ENCODE measurements around the gene HCFC1. TPM values are rescaled to one million over a fixed set of nuclear protein-coding genes. Genes with fewer than 3 reads are reported as not detected.

The HCFC1 gene
- polyA plus RNA-seq, 1 of the 3 experiments (the other 2 are of a cell fraction) = 9.5 TPM

DNA sequence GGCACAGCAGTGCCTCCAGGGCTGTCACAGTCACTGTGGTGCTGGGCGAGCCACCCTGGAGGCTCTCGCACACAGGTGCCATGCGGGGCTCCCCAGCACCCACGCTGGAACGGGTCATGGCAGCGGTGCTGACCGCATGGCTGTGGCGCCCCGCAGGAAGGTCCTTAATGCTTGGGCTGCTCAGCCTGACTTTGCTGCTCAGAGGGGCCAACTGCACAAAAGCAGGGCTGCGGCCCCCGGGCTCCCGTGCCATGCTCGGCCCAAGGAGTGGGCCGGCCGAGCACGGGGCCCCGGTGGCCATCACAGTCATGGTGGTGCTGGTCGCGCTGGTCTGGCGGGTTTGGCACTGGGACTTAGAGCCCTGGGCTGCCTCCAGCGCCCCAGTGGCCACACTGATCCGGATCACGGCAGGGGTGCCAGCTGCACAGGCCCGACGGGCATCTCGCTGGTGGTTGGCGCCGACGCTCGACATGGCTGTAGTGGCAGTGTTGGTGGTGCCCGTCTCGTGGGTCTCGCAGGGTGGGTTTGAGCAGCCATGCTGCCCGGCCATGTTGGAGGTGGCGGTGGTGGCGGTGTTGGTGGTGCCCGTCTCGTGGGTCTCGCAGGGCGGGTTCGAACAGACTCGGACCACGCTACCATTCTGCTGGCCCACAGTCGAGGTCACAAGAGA, 16.9 kb downstream of the HCFC1 start:
- no peaks in the 10 kb centered on the region for H3K27me3 ChIP-seq (ENCODE audit: insufficient read depth)
- POLR2A ChIA-PET = no interaction called here
- no peaks in the 10 kb centered on the region for H3K9me2 ChIP-seq
- no peaks in the 10 kb centered on the region for H3K9me3 ChIP-seq
- no peak overlapping the region for H3K27ac ChIP-seq (ENCODE audit: low read depth in 2 of 2, low read length in 1 of 2)
- 98% methylated on average over 9 of the region's 44 CpGs for WGBS (ENCODE audit: low lambda C conversion rate)
- no peaks in the 10 kb centered on the region; a peak in 1 of 4 replicates for H3K4me1 ChIP-seq (ENCODE audit: control insufficient read depth in 1 of 2, insufficient read depth in 2 of 2, low read depth in 1 of 2, low read length in 1 of 2)
- H4K20me1 ChIP-seq (ENCODE audit: insufficient read depth) = peaks cover 5% of the 10 kb centered on the region; the same call in 1 of the 2 replicates
- no peak overlapping the region for H3K4me2 ChIP-seq
- DNase-seq = no peak
- H2AFZ ChIP-seq (ENCODE audit: low read depth) = no peak overlapping the region
- H3F3A ChIP-seq (replicated peaks; ENCODE audit: insufficient read depth) = no peaks in the 10 kb centered on the region
- TF ChIP-seq EP300 (IDR thresholded peaks at IDR 0.05; ENCODE audit: borderline replicate concordance in 1 of 2, low read depth in 1 of 2, low read length in 1 of 2) (no peak), ELF1 (IDR thresholded peaks at IDR 0.05) (no peak), MEF2A (IDR thresholded peaks at IDR 0.05; ENCODE audit: borderline replicate concordance, low read depth) (no peak), FOSL2 (IDR thresholded peaks at IDR 0.05; ENCODE audit: borderline replicate concordance, low read depth) (no peak), RAD21 (IDR thresholded peaks at IDR 0.05; ENCODE audit: low read length) (no peak), EZH2phosphoT487 (IDR thresholded peaks at IDR 0.05; ENCODE audit: borderline replicate concordance, low read depth) (no peak), TCF12 (IDR thresholded peaks at IDR 0.05) (no peak), NFIC (IDR thresholded peaks at IDR 0.05; ENCODE audit: borderline replicate concordance) (no peak), POLR2AphosphoS5 (IDR thresholded peaks at IDR 0.05; ENCODE audit: low read depth, low read length) (no peak), TEAD4 (IDR thresholded peaks at IDR 0.05; ENCODE audit: borderline replicate concordance, insufficient read depth) (no peak), NRF1 (IDR thresholded peaks at IDR 0.05; ENCODE audit: low read depth, low read length) (no peak)
- TF ChIP-seq, protein P1, sequence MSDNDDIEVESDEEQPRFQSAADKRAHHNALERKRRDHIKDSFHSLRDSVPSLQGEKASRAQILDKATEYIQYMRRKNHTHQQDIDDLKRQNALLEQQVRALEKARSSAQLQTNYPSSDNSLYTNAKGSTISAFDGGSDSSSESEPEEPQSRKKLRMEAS (IDR thresholded peaks at IDR 0.05; ENCODE audit: low read depth) = no peak
- TF ChIP-seq, protein P2, sequence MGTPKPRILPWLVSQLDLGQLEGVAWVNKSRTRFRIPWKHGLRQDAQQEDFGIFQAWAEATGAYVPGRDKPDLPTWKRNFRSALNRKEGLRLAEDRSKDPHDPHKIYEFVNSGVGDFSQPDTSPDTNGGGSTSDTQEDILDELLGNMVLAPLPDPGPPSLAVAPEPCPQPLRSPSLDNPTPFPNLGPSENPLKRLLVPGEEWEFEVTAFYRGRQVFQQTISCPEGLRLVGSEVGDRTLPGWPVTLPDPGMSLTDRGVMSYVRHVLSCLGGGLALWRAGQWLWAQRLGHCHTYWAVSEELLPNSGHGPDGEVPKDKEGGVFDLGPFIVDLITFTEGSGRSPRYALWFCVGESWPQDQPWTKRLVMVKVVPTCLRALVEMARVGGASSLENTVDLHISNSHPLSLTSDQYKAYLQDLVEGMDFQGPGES (IDR thresholded peaks at IDR 0.05; ENCODE audit: low read depth, low read length) = no peak
- TF ChIP-seq, protein P3, sequence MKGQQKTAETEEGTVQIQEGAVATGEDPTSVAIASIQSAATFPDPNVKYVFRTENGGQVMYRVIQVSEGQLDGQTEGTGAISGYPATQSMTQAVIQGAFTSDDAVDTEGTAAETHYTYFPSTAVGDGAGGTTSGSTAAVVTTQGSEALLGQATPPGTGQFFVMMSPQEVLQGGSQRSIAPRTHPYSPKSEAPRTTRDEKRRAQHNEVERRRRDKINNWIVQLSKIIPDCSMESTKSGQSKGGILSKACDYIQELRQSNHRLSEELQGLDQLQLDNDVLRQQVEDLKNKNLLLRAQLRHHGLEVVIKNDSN (IDR thresholded peaks at IDR 0.05; ENCODE audit: borderline replicate concordance, low read depth) = no peak
- TF ChIP-seq, protein P4, sequence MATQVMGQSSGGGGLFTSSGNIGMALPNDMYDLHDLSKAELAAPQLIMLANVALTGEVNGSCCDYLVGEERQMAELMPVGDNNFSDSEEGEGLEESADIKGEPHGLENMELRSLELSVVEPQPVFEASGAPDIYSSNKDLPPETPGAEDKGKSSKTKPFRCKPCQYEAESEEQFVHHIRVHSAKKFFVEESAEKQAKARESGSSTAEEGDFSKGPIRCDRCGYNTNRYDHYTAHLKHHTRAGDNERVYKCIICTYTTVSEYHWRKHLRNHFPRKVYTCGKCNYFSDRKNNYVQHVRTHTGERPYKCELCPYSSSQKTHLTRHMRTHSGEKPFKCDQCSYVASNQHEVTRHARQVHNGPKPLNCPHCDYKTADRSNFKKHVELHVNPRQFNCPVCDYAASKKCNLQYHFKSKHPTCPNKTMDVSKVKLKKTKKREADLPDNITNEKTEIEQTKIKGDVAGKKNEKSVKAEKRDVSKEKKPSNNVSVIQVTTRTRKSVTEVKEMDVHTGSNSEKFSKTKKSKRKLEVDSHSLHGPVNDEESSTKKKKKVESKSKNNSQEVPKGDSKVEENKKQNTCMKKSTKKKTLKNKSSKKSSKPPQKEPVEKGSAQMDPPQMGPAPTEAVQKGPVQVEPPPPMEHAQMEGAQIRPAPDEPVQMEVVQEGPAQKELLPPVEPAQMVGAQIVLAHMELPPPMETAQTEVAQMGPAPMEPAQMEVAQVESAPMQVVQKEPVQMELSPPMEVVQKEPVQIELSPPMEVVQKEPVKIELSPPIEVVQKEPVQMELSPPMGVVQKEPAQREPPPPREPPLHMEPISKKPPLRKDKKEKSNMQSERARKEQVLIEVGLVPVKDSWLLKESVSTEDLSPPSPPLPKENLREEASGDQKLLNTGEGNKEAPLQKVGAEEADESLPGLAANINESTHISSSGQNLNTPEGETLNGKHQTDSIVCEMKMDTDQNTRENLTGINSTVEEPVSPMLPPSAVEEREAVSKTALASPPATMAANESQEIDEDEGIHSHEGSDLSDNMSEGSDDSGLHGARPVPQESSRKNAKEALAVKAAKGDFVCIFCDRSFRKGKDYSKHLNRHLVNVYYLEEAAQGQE (IDR thresholded peaks at IDR 0.05; ENCODE audit: low read depth, low read length) = no peak
- TF ChIP-seq, protein P5, sequence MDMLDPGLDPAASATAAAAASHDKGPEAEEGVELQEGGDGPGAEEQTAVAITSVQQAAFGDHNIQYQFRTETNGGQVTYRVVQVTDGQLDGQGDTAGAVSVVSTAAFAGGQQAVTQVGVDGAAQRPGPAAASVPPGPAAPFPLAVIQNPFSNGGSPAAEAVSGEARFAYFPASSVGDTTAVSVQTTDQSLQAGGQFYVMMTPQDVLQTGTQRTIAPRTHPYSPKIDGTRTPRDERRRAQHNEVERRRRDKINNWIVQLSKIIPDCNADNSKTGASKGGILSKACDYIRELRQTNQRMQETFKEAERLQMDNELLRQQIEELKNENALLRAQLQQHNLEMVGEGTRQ (IDR thresholded peaks at IDR 0.05; ENCODE audit: borderline replicate concordance, low read depth, low read length) = no peak
- H3K4me3 ChIP-seq (ENCODE audit: low read depth in 2 of 2, low read length in 1 of 2) = no peak overlapping the region
- no peak overlapping the region for H3K9ac ChIP-seq
- H3K79me2 ChIP-seq (ENCODE audit: insufficient read depth) = no peaks in the 10 kb centered on the region
- CTCF ChIA-PET = no interaction called here
- H3K36me3 ChIP-seq (replicated peaks in 1 of 2; ENCODE audit: control insufficient read depth in 1 of 2, insufficient read depth in 2 of 2, low read length in 1 of 2) = peaks cover 13 to 98% of the 10 kb centered on the region in 2 experiments
